Adrenal gland (tissue), 5 donors: Measurements from ENCODE around the gene PIK3R4.

Experiments used
- POLR2A ChIP-seq, 2 donors: fragments of 450-650 bp; IDR thresholded peaks; one replicate each; pipeline ENCODE4 v1.6.1; 2017; ENCODE audit warnings: antibody characterized with exemption in 2 of 2, mild to moderate bottlenecking in 2 of 2, moderate library complexity in 1 of 2
- TF ChIP-seq, protein P1 (sequence below), 6 experiments: fragments of 450-650 bp in 4 of 6; fragments of 200-600 bp in 2 of 6; sonication (generic) in 1 of 6; IDR thresholded peaks; 1 replicate in 5 of 6; 2 replicates in 1 of 6; pipeline versions ENCODE4 v1.5.1 to v1.8.0; 2016 to 2021; ENCODE audit warnings: antibody characterized with exemption in 6 of 6, mild to moderate bottlenecking in 2 of 6, moderate library complexity in 1 of 6
- donor health status: DM: no; HTN: no; CAD: no.

DNA sequence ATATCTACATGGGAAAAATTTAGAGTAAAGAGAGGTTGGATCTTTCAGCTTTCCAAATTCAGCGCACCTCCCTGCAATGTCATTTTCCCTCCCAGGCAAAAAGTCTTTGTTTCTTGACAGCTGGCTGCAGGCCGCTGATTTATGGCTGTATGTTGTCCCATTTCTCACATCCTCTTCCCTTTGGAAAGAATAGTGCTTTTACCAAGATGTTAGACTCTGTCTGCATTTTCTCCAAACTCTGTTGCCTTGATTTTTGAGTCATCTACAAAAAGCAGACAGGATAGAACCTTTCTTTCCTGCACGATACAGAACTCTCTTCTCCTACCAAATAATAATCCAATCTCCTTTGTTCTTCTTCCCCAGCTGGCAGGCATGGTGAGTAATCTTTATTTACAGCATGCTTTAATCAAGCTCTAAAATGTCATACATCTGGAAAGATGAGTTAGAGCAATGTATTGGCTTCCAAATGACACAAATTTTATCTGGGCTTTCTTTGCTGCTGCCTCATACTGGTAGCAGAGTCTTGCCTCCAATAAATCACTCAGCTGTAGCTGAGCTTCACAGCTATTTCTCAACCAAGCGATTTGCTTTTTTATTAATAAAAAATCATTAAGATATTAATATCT, 101.9 kb downstream of the PIK3R4 start:
- TF ChIP-seq POLR2A (IDR thresholded peaks at IDR 0.05), result no peak
- TF ChIP-seq, protein P1, sequence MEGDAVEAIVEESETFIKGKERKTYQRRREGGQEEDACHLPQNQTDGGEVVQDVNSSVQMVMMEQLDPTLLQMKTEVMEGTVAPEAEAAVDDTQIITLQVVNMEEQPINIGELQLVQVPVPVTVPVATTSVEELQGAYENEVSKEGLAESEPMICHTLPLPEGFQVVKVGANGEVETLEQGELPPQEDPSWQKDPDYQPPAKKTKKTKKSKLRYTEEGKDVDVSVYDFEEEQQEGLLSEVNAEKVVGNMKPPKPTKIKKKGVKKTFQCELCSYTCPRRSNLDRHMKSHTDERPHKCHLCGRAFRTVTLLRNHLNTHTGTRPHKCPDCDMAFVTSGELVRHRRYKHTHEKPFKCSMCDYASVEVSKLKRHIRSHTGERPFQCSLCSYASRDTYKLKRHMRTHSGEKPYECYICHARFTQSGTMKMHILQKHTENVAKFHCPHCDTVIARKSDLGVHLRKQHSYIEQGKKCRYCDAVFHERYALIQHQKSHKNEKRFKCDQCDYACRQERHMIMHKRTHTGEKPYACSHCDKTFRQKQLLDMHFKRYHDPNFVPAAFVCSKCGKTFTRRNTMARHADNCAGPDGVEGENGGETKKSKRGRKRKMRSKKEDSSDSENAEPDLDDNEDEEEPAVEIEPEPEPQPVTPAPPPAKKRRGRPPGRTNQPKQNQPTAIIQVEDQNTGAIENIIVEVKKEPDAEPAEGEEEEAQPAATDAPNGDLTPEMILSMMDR (IDR thresholded peaks at IDR 0.05), result no peak
